HEK293T (cell line): ENCODE measurements around the gene ITLN1.

Experiments
- CTCF ChIA-PET: fragments of 350-600 bp; formaldehyde crosslinking; extraction: SDS; loops from one replicate; lab custom pipeline; 2021; ENCODE audit warnings: antibody characterized with exemption, inconsistent platforms; lab: Yijun Ruan, JAX
- POLR2A ChIA-PET: fragments of 350-600 bp; formaldehyde crosslinking; extraction: SDS; loops from one replicate; lab custom pipeline; 2020; ENCODE audit warnings: antibody characterized with exemption, inconsistent platforms; lab: Yijun Ruan, JAX
- DNase-seq: peaks from one replicate; pipeline ENCODE4 v3.0.0; 2012; ENCODE audit warnings: mixed read lengths; ENCODE audit errors: extremely low spot score
- ARNT ChIP-seq: fragments of 450-650 bp; IDR thresholded peaks from 2 replicates; pipeline ENCODE4 v1.6.1; 2017; ENCODE audit warnings: mild to moderate bottlenecking
- BHLHE40 ChIP-seq: fragments of 450-650 bp; IDR thresholded peaks from 2 replicates; pipeline ENCODE4 v1.6.1; 2016; ENCODE audit warnings: mild to moderate bottlenecking, moderate library complexity, borderline replicate concordance
- CTBP1 ChIP-seq: fragments of 450-650 bp; IDR thresholded peaks from 2 replicates; pipeline ENCODE4 v1.6.1; 2016; ENCODE audit warnings: borderline replicate concordance
- ELF4 ChIP-seq: fragments of 450-650 bp; IDR thresholded peaks from 2 replicates; pipeline ENCODE4 v1.6.1; 2017; ENCODE audit warnings: antibody characterized with exemption
- FOXA1 ChIP-seq: fragments of 450-650 bp; IDR thresholded peaks from 2 replicates; pipeline ENCODE4 v1.6.1; 2016; ENCODE audit warnings: mild to moderate bottlenecking
- FOXM1 ChIP-seq: fragments of 450-650 bp; IDR thresholded peaks from 2 replicates; pipeline ENCODE4 v1.6.1; 2017; ENCODE audit warnings: mild to moderate bottlenecking, borderline replicate concordance
- L3MBTL2 ChIP-seq: fragments of 450-650 bp; conservative IDR thresholded peaks from 2 replicates; pipeline ENCODE4 v1.6.1; 2016; ENCODE audit warnings: mild to moderate bottlenecking
- NFRKB ChIP-seq: fragments of 450-650 bp; IDR thresholded peaks from 2 replicates; pipeline ENCODE4 v1.6.1; 2016; ENCODE audit warnings: mild to moderate bottlenecking, moderate library complexity
- SP1 ChIP-seq: fragments of 450-650 bp; IDR thresholded peaks from 2 replicates; pipeline ENCODE4 v1.6.1; 2017
- TARDBP ChIP-seq: fragments of 450-650 bp; IDR thresholded peaks from 2 replicates; pipeline ENCODE4 v1.6.1; 2016
- ZNF384 ChIP-seq: fragments of 450-650 bp; IDR thresholded peaks from 2 replicates; pipeline ENCODE4 v1.6.1; 2016

Gene ITLN1

DNA sequence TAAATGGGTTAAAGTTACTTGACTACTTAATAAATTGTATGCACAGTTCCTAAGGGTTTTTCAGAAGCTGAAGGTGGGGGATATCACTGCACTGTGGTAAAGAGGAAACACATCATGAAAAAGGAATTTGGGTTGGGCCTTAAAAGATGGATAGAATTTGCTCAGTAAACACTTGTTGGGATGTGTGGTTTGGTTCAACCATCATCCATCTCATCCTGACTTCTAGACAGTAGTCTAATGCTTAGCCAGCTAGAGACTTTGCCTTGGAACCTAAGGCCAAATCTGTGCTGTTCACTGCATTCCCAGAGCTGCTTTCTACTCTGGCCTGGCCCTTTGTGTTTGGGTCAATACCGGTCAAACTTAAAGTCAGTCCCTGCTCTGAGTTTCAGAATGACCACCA, 58.4 kb downstream of the ITLN1 start:
- CTCF ChIA-PET = no interaction called here
- POLR2A ChIA-PET = no interaction called here
- TF ChIP-seq ELF4 (no peak), BHLHE40 (no peak), ZNF384 (no peak), FOXA1 (no peak), L3MBTL2 (no peak), FOXM1 (no peak), CTBP1 (no peak), ARNT (no peak), SP1 (no peak), TARDBP (no peak), NFRKB (no peak)
- DNase-seq = no peak
